ENCODE results near the gene FAM168B. TPM values are rescaled to one million over a fixed set of nuclear protein-coding genes. Genes with fewer than 3 reads are reported as not detected.

The FAM168B gene
- 79.5 to 93.0 TPM (median 89.0 TPM) in 5 replicates for total RNA-seq (2022; extraction: Qiagen RNA extraction; ENCODE audit: low read depth)

GRCh38 chr2:131093006-131093695, at the start of gene FAM168B:
Gene FAM168B, minus strand, starts transcription at chr2:131093460. Its CDS starts 10,814 bp downstream, at chr2:131082646.

DNA sequence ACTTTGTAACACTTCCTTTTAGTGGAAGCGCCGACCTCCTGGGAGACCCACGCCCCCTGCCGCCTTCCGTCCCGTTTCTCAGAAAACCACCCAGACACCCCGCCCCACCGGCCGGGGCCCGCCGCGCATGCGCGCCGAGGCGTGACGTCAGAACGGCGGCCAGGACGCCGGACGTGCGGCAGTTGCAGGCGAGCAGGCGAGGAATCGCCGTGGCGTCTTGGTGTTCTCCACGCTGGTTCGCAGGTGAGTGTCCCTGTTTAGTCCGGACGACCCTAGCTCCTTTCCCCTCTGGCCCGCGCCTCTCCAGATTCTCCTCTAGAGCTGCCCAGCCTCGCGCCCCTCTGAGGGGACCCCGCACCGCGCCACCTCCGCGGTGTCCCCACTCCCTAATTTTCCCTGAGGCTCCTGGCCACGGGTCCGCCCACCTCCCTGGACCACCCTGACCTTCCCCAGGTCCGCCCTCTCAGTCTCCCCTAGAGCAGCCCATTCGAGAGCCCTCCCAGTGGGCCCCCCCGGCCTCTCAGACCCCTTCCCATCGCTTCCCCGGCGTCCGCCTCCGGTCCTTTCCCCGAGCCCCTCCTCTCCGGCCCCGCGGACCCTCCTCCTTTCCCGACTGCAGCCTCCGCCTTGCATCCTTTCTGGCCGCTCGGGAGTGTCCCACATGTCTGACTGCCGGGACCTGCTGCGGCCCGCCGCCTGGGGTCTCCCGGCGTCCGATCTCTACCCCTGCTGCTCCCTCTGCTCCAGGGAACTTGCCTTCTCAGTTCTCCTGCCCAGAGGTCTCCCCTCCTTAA, 12.1 kb upstream of the FAM168B start, which contains the start of gene PLEKHB2:
PLEKHB2 (plus strand) TSS at position 181 of the 794 bp plus-strand sequence. CDS start 15,606 bp downstream, outside the sequence.

Other genes with a start within 250 kb of the FAM168B start
- 68.0 to 94.4 TPM (median 72.1 TPM) in 5 replicates for gene PLEKHB2, start 11.9 kb upstream of the FAM168B start, total RNA-seq (2022; extraction: Qiagen RNA extraction; ENCODE audit: low read depth)
- gene POTEE, start 116.1 kb upstream of the FAM168B start, total RNA-seq (2022; extraction: Qiagen RNA extraction; ENCODE audit: low read depth): 0.03 to 0.08 TPM (median 0.06 TPM) in 4 of 5 replicates, not detected in the other